ENCODE data around the gene SPRY1. TPM values are rescaled to one million over a fixed set of nuclear protein-coding genes. Genes with fewer than 3 reads are reported as not detected.

SPRY1 gene
- polyA plus RNA-seq, 3 donors: 19.2 to 191 (median 77.6) TPM

GRCh38 chr4:123365412-123365811, 31.2 kb upstream of the SPRY1 start:
- WGBS, 3 donors: 77 to 92% (median 92%) methylated on average over 1 of the region's 1 CpG
- H3K27ac ChIP-seq (ENCODE audit: low read depth, low read length): no peak overlapping the region

- no peak overlapping the region for H3K27ac ChIP-seq (ENCODE audit: low read depth, low read length)
- 74 to 83% (median 75%) methylated on average over 6 of the region's 6 CpGs for WGBS, 3 donors
These were observed 30.3 kb upstream of the SPRY1 start for GRCh38 chr4:123366144-123366748.

- 71 to 92% (median 87%) methylated on average over 1 of the region's 1 CpG for WGBS, 3 donors
- H3K27ac ChIP-seq (ENCODE audit: low read depth, low read length): no peak overlapping the region
These were observed 17.8 kb upstream of the SPRY1 start for GRCh38 chr4:123378794-123379193.

- no peak overlapping the region for H3K27ac ChIP-seq (ENCODE audit: low read depth, low read length)
- WGBS, 3 donors: 31 to 73% (median 42%) methylated on average over 1 of the region's 1 CpG
These were observed 17.2 kb upstream of the SPRY1 start for GRCh38 chr4:123379392-123379791.

- 90 to 93% (median 91%) methylated on average over 3 of the region's 3 CpGs for WGBS, 3 donors
- H3K27ac ChIP-seq (ENCODE audit: low read depth, low read length): no peak overlapping the region
These were observed 15.6 kb upstream of the SPRY1 start for GRCh38 chr4:123380728-123381716.

- H3K27ac ChIP-seq (ENCODE audit: low read depth, low read length): no peak overlapping the region
These were observed 14.6 kb upstream of the SPRY1 start for GRCh38 chr4:123381996-123382395.

GRCh38 chr4:123383566-123383965, 13.0 kb upstream of the SPRY1 start:
- WGBS, 3 donors: 87 to 91% (median 90%) methylated on average over 3 of the region's 3 CpGs
- no peak overlapping the region for H3K27ac ChIP-seq (ENCODE audit: low read depth, low read length)

More at GRCh38 chr4:123381996-123382395, 14.6 kb upstream of the SPRY1 start:
- WGBS, 3 donors: 83 to 96% (median 88%) methylated on average over 5 of the region's 5 CpGs

- WGBS, 3 donors: 56 to 67% (median 59%) methylated on average over 4 of the region's 4 CpGs
- H3K27ac ChIP-seq (ENCODE audit: low read depth, low read length): no peak overlapping the region
These were observed 10.0 kb upstream of the SPRY1 start for GRCh38 chr4:123386609-123387008.

GRCh38 chr4:123390846-123391456, 5.6 kb upstream of the SPRY1 start:
- whole genome bisulfite sequencing, 3 donors: 29 to 41% (median 41%) methylated on average over 3 of the region's 3 CpGs
- H3K27ac ChIP-seq (ENCODE audit: low read depth, low read length): no peak overlapping the region

GRCh38 chr4:123393721-123394120, 2.9 kb upstream of the SPRY1 start:
- no peak overlapping the region for H3K27ac ChIP-seq (ENCODE audit: low read depth, low read length)
- WGBS, 3 donors: 67 to 71% (median 70%) methylated on average over 5 of the region's 5 CpGs

GRCh38 chr4:123397144-123398065, 810 bp downstream of the SPRY1 start:
- peak overlapping the region; percentile 87 for H3K27ac ChIP-seq (ENCODE audit: low read depth, low read length)
- 0 to 1% (median 0%) methylated on average over 79 to 85 of the region's 85 CpGs for WGBS, 3 donors

GRCh38 chr4:123398066-123398852, 1.7 kb downstream of the SPRY1 start:
- WGBS, 3 donors: 0 to 1% (median 0%) methylated on average over 63 to 93 of the region's 94 CpGs
- peak overlapping the region; percentile 87 for H3K27ac ChIP-seq (ENCODE audit: low read depth, low read length)

GRCh38 chr4:123398853-123399626, 2.4 kb downstream of the SPRY1 start:
- WGBS, 3 donors: 0 to 1% (median 0%) methylated on average over 41 of the region's 41 CpGs
- peak overlapping the region; percentile 87 for H3K27ac ChIP-seq (ENCODE audit: low read depth, low read length)

- WGBS, 3 donors: 2 to 7% (median 3%) methylated on average over 22 of the region's 22 CpGs
- H3K27ac ChIP-seq (ENCODE audit: low read depth, low read length): peak overlapping the region; percentile 36
These were observed 3.2 kb downstream of the SPRY1 start for GRCh38 chr4:123399627-123400358.

GRCh38 chr4:123401271-123402120, 4.9 kb downstream of the SPRY1 start:
- 46 to 64% (median 52%) methylated on average over 9 of the region's 9 CpGs for WGBS, 3 donors
- H3K27ac ChIP-seq (ENCODE audit: low read depth, low read length): no peak overlapping the region

Data from adipose tissue (tissue), 3 donors.